SK-N-SH (cell line): Measurements from ENCODE around the gene ENTPD1. TPM values are rescaled to one million over a fixed set of nuclear protein-coding genes. Genes with fewer than 3 reads are reported as not detected.

Experiments
- CTCF ChIA-PET: fragments of 300-600, 350-600 bp; formaldehyde crosslinking; extraction: SDS; loops from one replicate; lab custom pipeline; 2021; lab: Yijun Ruan, JAX
- POLR2A ChIA-PET: fragments of 350-600 bp; sonication (Branson Sonifier 250); formaldehyde crosslinking; extraction: SDS; loops from one replicate; lab custom pipeline; 2020; ENCODE audit warnings: antibody characterized with exemption, inconsistent platforms; lab: Yijun Ruan, JAX
- DNase-seq: peaks from one replicate; pipeline ENCODE4 v3.0.0; 2012
- H2AFZ ChIP-seq: fragments of 200-600 bp; sonication (generic); 2 replicates; pipeline ENCODE4 v1.8.1; 2016; ENCODE audit warnings: antibody characterized with exemption, mild to moderate bottlenecking, low read depth
- H3F3A ChIP-seq: fragments of 200-600 bp; sonication (generic); replicated peaks from 2 replicates; pipeline ENCODE3; 2016; ENCODE audit warnings: antibody characterized with exemption, mild to moderate bottlenecking; ENCODE audit not compliant: insufficient read depth
- H3K27ac ChIP-seq, 2 experiments: fragments of 200-500 bp in 1 of 2; fragments of 200-600 bp in 1 of 2; sonication (Bioruptor generic) in 1 of 2; sonication (generic), shearing (Covaris generic) in 1 of 2; 2 replicates each; pipeline versions ENCODE4 v1.5.1 to v1.6.1; 2014 to 2016; ENCODE audit warnings: low read depth in 2 of 2, inconsistent platforms in 1 of 2, low read length in 1 of 2, mild to moderate bottlenecking in 1 of 2, mixed read lengths in 1 of 2
- H3K27me3 ChIP-seq: fragments of 200-600 bp; sonication (generic), shearing (Covaris generic); 2 replicates; pipeline ENCODE4 v1.6.1; 2016; ENCODE audit warnings: mixed run types; ENCODE audit not compliant: insufficient read depth
- H3K36me3 ChIP-seq, 2 experiments: fragments of 200-500 bp in 1 of 2; fragments of 200-600 bp in 1 of 2; sonication (Bioruptor generic) in 1 of 2; sonication (generic) in 1 of 2; replicated peaks in 1 of 2; 2 replicates each; pipeline versions ENCODE3 to v1.5.1; 2014 to 2016; ENCODE audit warnings: low read length in 1 of 2, mild to moderate bottlenecking in 1 of 2; ENCODE audit not compliant: insufficient read depth in 2 of 2, control insufficient read depth in 1 of 2
- H3K4me1 ChIP-seq, 2 experiments: fragments of 200-500 bp in 1 of 2; fragments of 200-600 bp in 1 of 2; sonication (Bioruptor generic) in 1 of 2; sonication (generic), shearing (Covaris generic) in 1 of 2; 2 replicates each; pipeline versions ENCODE4 v1.5.1 to v1.6.1; 2014 to 2016; ENCODE audit warnings: low read depth in 1 of 2, low read length in 1 of 2, mixed run types in 1 of 2; ENCODE audit not compliant: insufficient read depth in 2 of 2, control insufficient read depth in 1 of 2
- H3K4me2 ChIP-seq: fragments of 200-600 bp; sonication (generic), shearing (Covaris generic); 2 replicates; pipeline ENCODE4 v1.6.1; 2017; ENCODE audit warnings: mixed run types
- H3K4me3 ChIP-seq, 2 experiments: fragments of 200-500 bp in 1 of 2; fragments of 200-600 bp in 1 of 2; sonication (Bioruptor generic) in 1 of 2; sonication (generic), shearing (Covaris generic) in 1 of 2; 2 replicates each; pipeline versions ENCODE4 v1.5.1 to v1.8.1; 2014 to 2016; ENCODE audit warnings: low read depth in 2 of 2, inconsistent platforms in 1 of 2, low read length in 1 of 2, mild to moderate bottlenecking in 1 of 2, mixed read lengths in 1 of 2, moderate library complexity in 1 of 2
- H3K79me2 ChIP-seq: fragments of 200-600 bp; sonication (generic); 2 replicates; pipeline ENCODE4 v1.8.1; 2017; ENCODE audit warnings: mild to moderate bottlenecking; ENCODE audit not compliant: insufficient read depth
- H3K9ac ChIP-seq: fragments of 200-600 bp; sonication (generic); 2 replicates; pipeline ENCODE4 v1.6.1; 2017; ENCODE audit warnings: mixed run types
- H3K9me2 ChIP-seq: fragments of 200-600 bp; sonication (generic); 2 replicates; pipeline ENCODE4 v1.6.1; 2017; ENCODE audit warnings: mixed run types
- H3K9me3 ChIP-seq: fragments of 200-600 bp; sonication (generic); 2 replicates; pipeline ENCODE4 v1.6.1; 2017; ENCODE audit warnings: mixed run types, mild to moderate bottlenecking, moderate library complexity
- H4K20me1 ChIP-seq: fragments of 200-600 bp; sonication (generic); 2 replicates; pipeline ENCODE4 v1.6.1; 2017; ENCODE audit warnings: mild to moderate bottlenecking, mixed run types; ENCODE audit not compliant: insufficient read depth
- CHD2 ChIP-seq: fragments of 150-350 bp; IDR thresholded peaks from 2 replicates; pipeline ENCODE4 v1.6.1; 2018; ENCODE audit warnings: low read length; ENCODE audit not compliant: partially characterized antibody
- FOSL2 ChIP-seq: IDR thresholded peaks from 2 replicates; pipeline ENCODE4 v1.4.0; 2012; ENCODE audit warnings: low read depth, mild to moderate bottlenecking, moderate library complexity, borderline replicate concordance
- FOXM1 ChIP-seq: IDR thresholded peaks from 2 replicates; pipeline ENCODE4 v1.4.0; 2012; ENCODE audit warnings: low read depth, mild to moderate bottlenecking
- IRF3 ChIP-seq: fragments of 150-350 bp; IDR thresholded peaks from 2 replicates; pipeline ENCODE4 v1.6.1; 2016; ENCODE audit warnings: mild to moderate bottlenecking, low read depth, low read length
- JUND ChIP-seq: IDR thresholded peaks from 2 replicates; pipeline ENCODE4 v1.4.0; 2012
- MEF2A ChIP-seq: IDR thresholded peaks from 2 replicates; pipeline ENCODE4 v1.4.0; 2012; ENCODE audit warnings: low read depth, borderline replicate concordance
- RAD21 ChIP-seq: IDR thresholded peaks from 2 replicates; pipeline ENCODE4 v1.6.1; 2012; ENCODE audit warnings: mild to moderate bottlenecking, low read length
- TEAD4 ChIP-seq: IDR thresholded peaks from 2 replicates; pipeline ENCODE4 v1.4.0; 2012; ENCODE audit warnings: mild to moderate bottlenecking, borderline replicate concordance; ENCODE audit not compliant: insufficient read depth
- USF2 ChIP-seq: fragments of 150-350 bp; IDR thresholded peaks from 2 replicates; pipeline ENCODE4 v1.6.1; 2017; ENCODE audit warnings: antibody characterized with exemption, low read length, low read depth, borderline replicate concordance
- YY1 ChIP-seq: IDR thresholded peaks from 2 replicates; pipeline ENCODE4 v1.4.0; 2012; ENCODE audit warnings: low read depth, mild to moderate bottlenecking
- WGBS: methylation state at CpG from one replicate; pipeline ENCODE4 v1.1.6; 2017; ENCODE audit warnings: low lambda C conversion rate; 5-methylcytosine and 5-hydroxymethylcytosine counted together
- polyA plus RNA-seq, 3 experiments: library from polyadenylated mRNA; depleted of rRNA; stranded (reverse); fragments of >200 nt; gene quantifications; 2 replicates each; pipeline ENCODE4 v1.2.3, GENCODE V29; 2012

Gene ENTPD1
- polyA plus RNA-seq, 1 of the 3 experiments (the other 2 are of a cell fraction) = 0.02 TPM

- CTCF ChIA-PET = no interaction called here
- TF ChIP-seq TEAD4 (no peak), MEF2A (no peak), YY1 (no peak), IRF3 (no peak), USF2 (no peak)
- Histone ChIP-seq H2AFZ (no peak overlapping the region), H3K4me3 (no peak overlapping the region), H3K9me2 (no peaks in the 10 kb centered on the region), H3K27me3 (no peaks in the 10 kb centered on the region), H3K4me1 (no peaks in the 10 kb centered on the region; a peak in 1 of 4 replicates), H3K9me3 (no peaks in the 10 kb centered on the region), H3F3A (peaks cover 2% of the 10 kb centered on the region), H3K4me2 (no peak overlapping the region), H3K36me3 (peaks cover 6 to 17% of the 10 kb centered on the region in 2 experiments), H3K27ac (no peak overlapping the region), H3K79me2 (no peaks in the 10 kb centered on the region), H3K9ac (no peak overlapping the region), H4K20me1 (no peaks in the 10 kb centered on the region)
- POLR2A ChIA-PET = no interaction called here
- DNase-seq = no peak
Measured at GRCh38 chr10:95877881-95878280, 121.9 kb downstream of the ENTPD1 start.

- CTCF ChIA-PET = interaction anchor here (1.5 kb wide), 1 partner anchor 11 kb away, joined by 3 read pairs; no protein-coding TSS in a partner anchor
- no peak overlapping the region for H3K4me2 ChIP-seq
Measured at GRCh38 chr10:95880704-95881103, 124.7 kb downstream of the ENTPD1 start.

GRCh38 chr10:95881316-95881715, 125.4 kb downstream of the ENTPD1 start:
- Histone ChIP-seq H3K9ac (no peak overlapping the region), H3K27me3 (no peaks in the 10 kb centered on the region), H3K79me2 (no peaks in the 10 kb centered on the region), H3K4me2 (no peak overlapping the region), H3K9me3 (no peaks in the 10 kb centered on the region), H3K36me3 (peaks cover 0 to 1% of the 10 kb centered on the region in 2 experiments), H2AFZ (no peak overlapping the region), H3K9me2 (0 out of 2 replicates have a peak, but pooled peaks cover 3% of the 10 kb centered on the region), H3F3A (peaks cover 2% of the 10 kb centered on the region), H3K4me3 (no peak overlapping the region), H3K27ac (no peak overlapping the region), H4K20me1 (no peaks in the 10 kb centered on the region), H3K4me1 (no peaks in the 10 kb centered on the region; a peak in 1 of 4 replicates)
- ChIA-PET POLR2A (no interaction called here), CTCF (interaction anchor here (1.5 kb wide), 1 partner anchor 11 kb away, joined by 3 read pairs; no protein-coding TSS in a partner anchor)
- TF ChIP-seq USF2 = no peak
- TF ChIP-seq FOSL2 = no peak
- no peak for DNase-seq

More at GRCh38 chr10:95880704-95881103, 124.7 kb downstream of the ENTPD1 start:
- Histone ChIP-seq H3K4me3 (no peak overlapping the region), H3K9ac (no peak overlapping the region), H3K79me2 (no peaks in the 10 kb centered on the region), H3K27ac (no peak overlapping the region), H3F3A (peaks cover 2% of the 10 kb centered on the region), H4K20me1 (no peaks in the 10 kb centered on the region), H3K27me3 (no peaks in the 10 kb centered on the region), H3K9me3 (no peaks in the 10 kb centered on the region), H3K9me2 (0 out of 2 replicates have a peak, but pooled peaks cover 3% of the 10 kb centered on the region), H2AFZ (no peak overlapping the region), H3K4me1 (no peaks in the 10 kb centered on the region; a peak in 1 of 4 replicates), H3K36me3 (peaks cover 1 to 5% of the 10 kb centered on the region in 2 experiments)
- no peak for TF ChIP-seq RAD21
- TF ChIP-seq CHD2 = no peak
- TF ChIP-seq FOXM1 = no peak
- no peak for TF ChIP-seq JUND
- 86% methylated on average over 2 of the region's 2 CpGs for WGBS
- DNase-seq = no peak
- POLR2A ChIA-PET = no interaction called here
